WTC11 (cell line): Measurements from ENCODE around the gene APOH.

Experiments used
- CREB1 ChIP-seq: sonication (generic); formaldehyde crosslinking; IDR thresholded peaks from 2 replicates; pipeline ENCODE4 v1.8.0; 2023; ENCODE audit warnings: mild to moderate bottlenecking, missing genetic modification reagents
- JUN ChIP-seq: sonication (generic); formaldehyde crosslinking; IDR thresholded peaks from 2 replicates; pipeline ENCODE4 v1.8.0; 2023; ENCODE audit warnings: mild to moderate bottlenecking, missing genetic modification reagents
- TEAD4 ChIP-seq: sonication (generic); formaldehyde crosslinking; IDR thresholded peaks from 2 replicates; pipeline ENCODE4 v1.8.0; 2022; ENCODE audit warnings: mild to moderate bottlenecking, missing genetic modification reagents
- ZBTB21 ChIP-seq: sonication (generic); formaldehyde crosslinking; IDR thresholded peaks from 2 replicates; pipeline ENCODE4 v1.8.1; 2023; ENCODE audit warnings: mild to moderate bottlenecking, missing genetic modification reagents, borderline replicate concordance
- TF ChIP-seq, protein P1 (sequence below): fragments of 200-600 bp; IDR thresholded peaks from 2 replicates; pipeline ENCODE4 v1.8.0; 2022; ENCODE audit warnings: antibody characterized with exemption
- TF ChIP-seq, protein P2 (sequence below): sonication (generic); formaldehyde crosslinking; IDR thresholded peaks from 2 replicates; pipeline ENCODE4 v1.8.1; 2023; ENCODE audit warnings: mild to moderate bottlenecking, missing genetic modification reagents, borderline replicate concordance
- TF ChIP-seq, protein P3 (sequence below): sonication (generic); formaldehyde crosslinking; IDR thresholded peaks from 2 replicates; pipeline ENCODE4 v1.8.0; 2023; ENCODE audit warnings: missing genetic modification reagents, mild to moderate bottlenecking, borderline replicate concordance
- TF ChIP-seq, protein P4 (sequence below): sonication (generic); formaldehyde crosslinking; IDR thresholded peaks from 2 replicates; pipeline ENCODE4 v1.8.1; 2023; ENCODE audit warnings: mild to moderate bottlenecking, missing genetic modification reagents
- TF ChIP-seq, protein P5 (sequence below): sonication (generic); formaldehyde crosslinking; IDR thresholded peaks from 2 replicates; pipeline ENCODE4 v1.8.1; 2022; ENCODE audit warnings: low read depth, missing genetic modification reagents, borderline replicate concordance
- TF ChIP-seq, protein P6 (sequence below): sonication (generic); formaldehyde crosslinking; IDR thresholded peaks from 2 replicates; pipeline ENCODE4 v1.8.0; 2022; ENCODE audit warnings: mild to moderate bottlenecking, missing genetic modification reagents

DNA sequence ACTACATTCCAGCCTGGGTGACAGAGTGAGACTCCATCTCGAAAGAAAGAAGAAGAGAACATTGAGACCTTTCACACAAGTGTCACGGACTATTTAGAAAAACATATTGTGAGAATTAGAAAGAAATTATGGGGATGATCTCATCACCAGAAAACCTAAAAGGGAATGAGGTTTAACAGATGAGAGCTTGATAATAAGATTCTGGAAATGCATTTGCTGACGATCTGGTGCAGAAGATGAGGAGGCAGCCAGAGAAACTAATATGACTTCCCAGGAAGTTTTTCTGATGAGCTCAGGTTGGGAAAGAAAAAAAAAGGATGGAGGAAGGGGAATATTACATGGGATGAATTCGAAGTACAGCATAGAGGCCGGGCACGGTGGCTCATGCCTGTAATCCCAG is 10.8 kb upstream of the APOH start:
- TF ChIP-seq, protein P1, sequence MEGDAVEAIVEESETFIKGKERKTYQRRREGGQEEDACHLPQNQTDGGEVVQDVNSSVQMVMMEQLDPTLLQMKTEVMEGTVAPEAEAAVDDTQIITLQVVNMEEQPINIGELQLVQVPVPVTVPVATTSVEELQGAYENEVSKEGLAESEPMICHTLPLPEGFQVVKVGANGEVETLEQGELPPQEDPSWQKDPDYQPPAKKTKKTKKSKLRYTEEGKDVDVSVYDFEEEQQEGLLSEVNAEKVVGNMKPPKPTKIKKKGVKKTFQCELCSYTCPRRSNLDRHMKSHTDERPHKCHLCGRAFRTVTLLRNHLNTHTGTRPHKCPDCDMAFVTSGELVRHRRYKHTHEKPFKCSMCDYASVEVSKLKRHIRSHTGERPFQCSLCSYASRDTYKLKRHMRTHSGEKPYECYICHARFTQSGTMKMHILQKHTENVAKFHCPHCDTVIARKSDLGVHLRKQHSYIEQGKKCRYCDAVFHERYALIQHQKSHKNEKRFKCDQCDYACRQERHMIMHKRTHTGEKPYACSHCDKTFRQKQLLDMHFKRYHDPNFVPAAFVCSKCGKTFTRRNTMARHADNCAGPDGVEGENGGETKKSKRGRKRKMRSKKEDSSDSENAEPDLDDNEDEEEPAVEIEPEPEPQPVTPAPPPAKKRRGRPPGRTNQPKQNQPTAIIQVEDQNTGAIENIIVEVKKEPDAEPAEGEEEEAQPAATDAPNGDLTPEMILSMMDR = no peak
- TF ChIP-seq JUN (CRISPR knock-in tag) (no peak), CREB1 (CRISPR knock-in tag) (no peak), TEAD4 (no peak), ZBTB21 (no peak)
- TF ChIP-seq, protein P2, sequence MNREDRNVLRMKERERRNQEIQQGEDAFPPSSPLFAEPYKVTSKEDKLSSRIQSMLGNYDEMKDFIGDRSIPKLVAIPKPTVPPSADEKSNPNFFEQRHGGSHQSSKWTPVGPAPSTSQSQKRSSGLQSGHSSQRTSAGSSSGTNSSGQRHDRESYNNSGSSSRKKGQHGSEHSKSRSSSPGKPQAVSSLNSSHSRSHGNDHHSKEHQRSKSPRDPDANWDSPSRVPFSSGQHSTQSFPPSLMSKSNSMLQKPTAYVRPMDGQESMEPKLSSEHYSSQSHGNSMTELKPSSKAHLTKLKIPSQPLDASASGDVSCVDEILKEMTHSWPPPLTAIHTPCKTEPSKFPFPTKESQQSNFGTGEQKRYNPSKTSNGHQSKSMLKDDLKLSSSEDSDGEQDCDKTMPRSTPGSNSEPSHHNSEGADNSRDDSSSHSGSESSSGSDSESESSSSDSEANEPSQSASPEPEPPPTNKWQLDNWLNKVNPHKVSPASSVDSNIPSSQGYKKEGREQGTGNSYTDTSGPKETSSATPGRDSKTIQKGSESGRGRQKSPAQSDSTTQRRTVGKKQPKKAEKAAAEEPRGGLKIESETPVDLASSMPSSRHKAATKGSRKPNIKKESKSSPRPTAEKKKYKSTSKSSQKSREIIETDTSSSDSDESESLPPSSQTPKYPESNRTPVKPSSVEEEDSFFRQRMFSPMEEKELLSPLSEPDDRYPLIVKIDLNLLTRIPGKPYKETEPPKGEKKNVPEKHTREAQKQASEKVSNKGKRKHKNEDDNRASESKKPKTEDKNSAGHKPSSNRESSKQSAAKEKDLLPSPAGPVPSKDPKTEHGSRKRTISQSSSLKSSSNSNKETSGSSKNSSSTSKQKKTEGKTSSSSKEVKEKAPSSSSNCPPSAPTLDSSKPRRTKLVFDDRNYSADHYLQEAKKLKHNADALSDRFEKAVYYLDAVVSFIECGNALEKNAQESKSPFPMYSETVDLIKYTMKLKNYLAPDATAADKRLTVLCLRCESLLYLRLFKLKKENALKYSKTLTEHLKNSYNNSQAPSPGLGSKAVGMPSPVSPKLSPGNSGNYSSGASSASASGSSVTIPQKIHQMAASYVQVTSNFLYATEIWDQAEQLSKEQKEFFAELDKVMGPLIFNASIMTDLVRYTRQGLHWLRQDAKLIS (CRISPR knock-in tag) = no peak
- TF ChIP-seq, protein P3, sequence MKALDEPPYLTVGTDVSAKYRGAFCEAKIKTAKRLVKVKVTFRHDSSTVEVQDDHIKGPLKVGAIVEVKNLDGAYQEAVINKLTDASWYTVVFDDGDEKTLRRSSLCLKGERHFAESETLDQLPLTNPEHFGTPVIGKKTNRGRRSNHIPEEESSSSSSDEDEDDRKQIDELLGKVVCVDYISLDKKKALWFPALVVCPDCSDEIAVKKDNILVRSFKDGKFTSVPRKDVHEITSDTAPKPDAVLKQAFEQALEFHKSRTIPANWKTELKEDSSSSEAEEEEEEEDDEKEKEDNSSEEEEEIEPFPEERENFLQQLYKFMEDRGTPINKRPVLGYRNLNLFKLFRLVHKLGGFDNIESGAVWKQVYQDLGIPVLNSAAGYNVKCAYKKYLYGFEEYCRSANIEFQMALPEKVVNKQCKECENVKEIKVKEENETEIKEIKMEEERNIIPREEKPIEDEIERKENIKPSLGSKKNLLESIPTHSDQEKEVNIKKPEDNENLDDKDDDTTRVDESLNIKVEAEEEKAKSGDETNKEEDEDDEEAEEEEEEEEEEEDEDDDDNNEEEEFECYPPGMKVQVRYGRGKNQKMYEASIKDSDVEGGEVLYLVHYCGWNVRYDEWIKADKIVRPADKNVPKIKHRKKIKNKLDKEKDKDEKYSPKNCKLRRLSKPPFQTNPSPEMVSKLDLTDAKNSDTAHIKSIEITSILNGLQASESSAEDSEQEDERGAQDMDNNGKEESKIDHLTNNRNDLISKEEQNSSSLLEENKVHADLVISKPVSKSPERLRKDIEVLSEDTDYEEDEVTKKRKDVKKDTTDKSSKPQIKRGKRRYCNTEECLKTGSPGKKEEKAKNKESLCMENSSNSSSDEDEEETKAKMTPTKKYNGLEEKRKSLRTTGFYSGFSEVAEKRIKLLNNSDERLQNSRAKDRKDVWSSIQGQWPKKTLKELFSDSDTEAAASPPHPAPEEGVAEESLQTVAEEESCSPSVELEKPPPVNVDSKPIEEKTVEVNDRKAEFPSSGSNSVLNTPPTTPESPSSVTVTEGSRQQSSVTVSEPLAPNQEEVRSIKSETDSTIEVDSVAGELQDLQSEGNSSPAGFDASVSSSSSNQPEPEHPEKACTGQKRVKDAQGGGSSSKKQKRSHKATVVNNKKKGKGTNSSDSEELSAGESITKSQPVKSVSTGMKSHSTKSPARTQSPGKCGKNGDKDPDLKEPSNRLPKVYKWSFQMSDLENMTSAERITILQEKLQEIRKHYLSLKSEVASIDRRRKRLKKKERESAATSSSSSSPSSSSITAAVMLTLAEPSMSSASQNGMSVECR = no peak
- TF ChIP-seq, protein P4, sequence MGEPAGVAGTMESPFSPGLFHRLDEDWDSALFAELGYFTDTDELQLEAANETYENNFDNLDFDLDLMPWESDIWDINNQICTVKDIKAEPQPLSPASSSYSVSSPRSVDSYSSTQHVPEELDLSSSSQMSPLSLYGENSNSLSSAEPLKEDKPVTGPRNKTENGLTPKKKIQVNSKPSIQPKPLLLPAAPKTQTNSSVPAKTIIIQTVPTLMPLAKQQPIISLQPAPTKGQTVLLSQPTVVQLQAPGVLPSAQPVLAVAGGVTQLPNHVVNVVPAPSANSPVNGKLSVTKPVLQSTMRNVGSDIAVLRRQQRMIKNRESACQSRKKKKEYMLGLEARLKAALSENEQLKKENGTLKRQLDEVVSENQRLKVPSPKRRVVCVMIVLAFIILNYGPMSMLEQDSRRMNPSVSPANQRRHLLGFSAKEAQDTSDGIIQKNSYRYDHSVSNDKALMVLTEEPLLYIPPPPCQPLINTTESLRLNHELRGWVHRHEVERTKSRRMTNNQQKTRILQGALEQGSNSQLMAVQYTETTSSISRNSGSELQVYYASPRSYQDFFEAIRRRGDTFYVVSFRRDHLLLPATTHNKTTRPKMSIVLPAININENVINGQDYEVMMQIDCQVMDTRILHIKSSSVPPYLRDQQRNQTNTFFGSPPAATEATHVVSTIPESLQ (CRISPR knock-in tag) = no peak
- TF ChIP-seq, protein P5, sequence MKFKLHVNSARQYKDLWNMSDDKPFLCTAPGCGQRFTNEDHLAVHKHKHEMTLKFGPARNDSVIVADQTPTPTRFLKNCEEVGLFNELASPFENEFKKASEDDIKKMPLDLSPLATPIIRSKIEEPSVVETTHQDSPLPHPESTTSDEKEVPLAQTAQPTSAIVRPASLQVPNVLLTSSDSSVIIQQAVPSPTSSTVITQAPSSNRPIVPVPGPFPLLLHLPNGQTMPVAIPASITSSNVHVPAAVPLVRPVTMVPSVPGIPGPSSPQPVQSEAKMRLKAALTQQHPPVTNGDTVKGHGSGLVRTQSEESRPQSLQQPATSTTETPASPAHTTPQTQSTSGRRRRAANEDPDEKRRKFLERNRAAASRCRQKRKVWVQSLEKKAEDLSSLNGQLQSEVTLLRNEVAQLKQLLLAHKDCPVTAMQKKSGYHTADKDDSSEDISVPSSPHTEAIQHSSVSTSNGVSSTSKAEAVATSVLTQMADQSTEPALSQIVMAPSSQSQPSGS (CRISPR knock-in tag) = no peak
- TF ChIP-seq, protein P6, sequence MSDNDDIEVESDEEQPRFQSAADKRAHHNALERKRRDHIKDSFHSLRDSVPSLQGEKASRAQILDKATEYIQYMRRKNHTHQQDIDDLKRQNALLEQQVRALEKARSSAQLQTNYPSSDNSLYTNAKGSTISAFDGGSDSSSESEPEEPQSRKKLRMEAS = no peak
